Measurements from ENCODE around the gene FBXW11.

FBXW11 gene

DNA sequence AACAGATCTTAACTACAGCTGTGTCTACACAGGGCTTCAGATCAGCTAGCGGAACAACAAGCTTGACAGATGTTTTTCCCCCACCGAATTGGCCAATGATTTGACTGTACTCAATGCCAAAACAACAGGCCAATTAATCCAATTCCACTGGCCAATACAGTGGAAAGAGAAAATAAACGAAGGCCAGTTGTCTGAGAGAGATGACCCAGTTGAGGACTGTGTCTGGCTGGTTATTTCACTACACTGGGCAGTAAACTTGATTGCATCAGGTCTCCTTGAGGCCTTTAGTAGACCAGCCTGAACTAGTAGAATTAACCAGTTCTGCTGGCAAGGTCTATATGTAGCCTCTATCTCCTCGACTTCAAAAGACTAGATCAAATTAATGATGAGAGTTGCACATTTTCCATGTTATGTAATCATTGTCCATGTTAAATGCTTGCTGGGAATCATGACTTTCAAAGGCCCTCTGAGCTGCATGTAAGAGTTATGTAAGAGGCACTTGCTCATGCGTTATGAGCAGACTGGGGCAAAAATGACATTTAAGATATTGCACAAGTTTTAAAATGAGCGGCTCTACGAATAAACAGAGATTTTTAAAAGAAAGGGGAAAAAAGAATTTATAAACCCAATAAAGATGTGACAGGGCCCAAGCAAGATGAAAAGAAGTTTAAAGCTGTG lies 192.5 kb downstream of the FBXW11 start:
- DNase-seq (ENCODE audit: extremely low spot score) = no peak
- POLR2A ChIA-PET = no interaction called here
- TF ChIP-seq FOXK2 (IDR thresholded peaks at IDR 0.05) = no peak
- no peak for TF ChIP-seq ELF4 (IDR thresholded peaks at IDR 0.05)
- no peak for TF ChIP-seq ZNF384 (IDR thresholded peaks at IDR 0.05)
- no peak for TF ChIP-seq SUZ12 (IDR thresholded peaks at IDR 0.05)
- no peak for TF ChIP-seq SP1 (IDR thresholded peaks at IDR 0.05)
- TF ChIP-seq ARNT (IDR thresholded peaks at IDR 0.05) = no peak
- no peak for TF ChIP-seq FOXA1 (IDR thresholded peaks at IDR 0.05)
- no peak for TF ChIP-seq FOXM1 (IDR thresholded peaks at IDR 0.05; ENCODE audit: borderline replicate concordance)
- no peak for TF ChIP-seq HDGF (IDR thresholded peaks at IDR 0.05; ENCODE audit: borderline replicate concordance)
- no peak for TF ChIP-seq L3MBTL2 (conservative IDR thresholded peaks at IDR 0.05)
- TF ChIP-seq, protein P1, sequence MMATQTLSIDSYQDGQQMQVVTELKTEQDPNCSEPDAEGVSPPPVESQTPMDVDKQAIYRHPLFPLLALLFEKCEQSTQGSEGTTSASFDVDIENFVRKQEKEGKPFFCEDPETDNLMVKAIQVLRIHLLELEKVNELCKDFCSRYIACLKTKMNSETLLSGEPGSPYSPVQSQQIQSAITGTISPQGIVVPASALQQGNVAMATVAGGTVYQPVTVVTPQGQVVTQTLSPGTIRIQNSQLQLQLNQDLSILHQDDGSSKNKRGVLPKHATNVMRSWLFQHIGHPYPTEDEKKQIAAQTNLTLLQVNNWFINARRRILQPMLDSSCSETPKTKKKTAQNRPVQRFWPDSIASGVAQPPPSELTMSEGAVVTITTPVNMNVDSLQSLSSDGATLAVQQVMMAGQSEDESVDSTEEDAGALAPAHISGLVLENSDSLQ (IDR thresholded peaks at IDR 0.05) = no peak
- CTCF ChIA-PET = interaction anchor here (0.6 kb wide), 1 partner anchor 250 kb away, joined by 3 read pairs; no protein-coding TSS in a partner anchor

DNA sequence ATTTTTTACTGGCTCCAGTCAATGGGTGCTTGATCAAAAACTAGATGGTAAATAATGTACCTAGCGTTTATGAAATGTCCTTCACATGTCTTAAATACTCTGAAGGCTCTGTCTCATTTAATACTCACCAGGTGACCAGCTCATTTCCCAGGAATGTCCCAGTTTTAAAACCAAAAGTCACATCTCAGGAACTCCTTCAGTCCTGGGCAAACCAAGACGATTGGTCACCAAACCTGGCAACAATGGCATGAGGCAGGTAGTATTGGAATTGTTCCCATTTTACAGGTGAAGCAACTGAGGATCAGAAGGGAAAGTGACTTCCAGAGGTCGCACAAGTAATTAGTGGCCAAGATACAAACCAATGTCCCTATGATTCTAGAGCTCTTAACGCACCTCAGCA lies 193.2 kb downstream of the FBXW11 start:
- POLR2A ChIA-PET = no interaction called here
- no peak for DNase-seq (ENCODE audit: extremely low spot score)
- CTCF ChIA-PET = interaction anchor here (0.6 kb wide), 1 partner anchor 250 kb away, joined by 3 read pairs; no protein-coding TSS in a partner anchor
- no peak for TF ChIP-seq FOXK2 (IDR thresholded peaks at IDR 0.05)
- TF ChIP-seq BHLHE40 (IDR thresholded peaks at IDR 0.05; ENCODE audit: borderline replicate concordance) = no peak
- TF ChIP-seq FOXA1 (IDR thresholded peaks at IDR 0.05) = no peak
- TF ChIP-seq TARDBP (IDR thresholded peaks at IDR 0.05) = no peak
- TF ChIP-seq NFRKB (IDR thresholded peaks at IDR 0.05) = no peak
- TF ChIP-seq HDGF (IDR thresholded peaks at IDR 0.05; ENCODE audit: borderline replicate concordance) = no peak
- TF ChIP-seq, protein P1 (IDR thresholded peaks at IDR 0.05) = no peak
- TF ChIP-seq SUZ12 (IDR thresholded peaks at IDR 0.05) = no peak
- TF ChIP-seq LEF1 (IDR thresholded peaks at IDR 0.05; ENCODE audit: borderline replicate concordance) = no peak
- TF ChIP-seq ELF4 (IDR thresholded peaks at IDR 0.05) = no peak
- no peak for TF ChIP-seq L3MBTL2 (conservative IDR thresholded peaks at IDR 0.05)
- no peak for TF ChIP-seq FOXM1 (IDR thresholded peaks at IDR 0.05; ENCODE audit: borderline replicate concordance)
- TF ChIP-seq CTBP1 (IDR thresholded peaks at IDR 0.05; ENCODE audit: borderline replicate concordance) = no peak
- no peak for TF ChIP-seq ARNT (IDR thresholded peaks at IDR 0.05)
- TF ChIP-seq ZNF384 (IDR thresholded peaks at IDR 0.05) = no peak
- no peak for TF ChIP-seq SP1 (IDR thresholded peaks at IDR 0.05)
